ENCODE data around the gene EFCAB12.

The EFCAB12 gene

GRCh38 chr3:129442947-129443346, 14.5 kb upstream of the EFCAB12 start:
- no peak for DNase-seq

- no peak for DNase-seq
Measured at GRCh38 chr3:129442486-129442885, 14.1 kb upstream of the EFCAB12 start.

GRCh38 chr3:129441782-129442181, 13.3 kb upstream of the EFCAB12 start:
- no peak for DNase-seq

- DNase-seq: no peak
Measured at GRCh38 chr3:129441215-129441614, 12.8 kb upstream of the EFCAB12 start.

GRCh38 chr3:129440618-129441190, 12.3 kb upstream of the EFCAB12 start:
- DNase-seq: no peak

GRCh38 chr3:129439817-129440617, 11.6 kb upstream of the EFCAB12 start, which contains the start of the genes IFT122 and MBD4:
IFT122 (plus strand) TSS chr3:129440224; CDS start chr3:129440331, 107 bp downstream.
MBD4 (minus strand) TSS chr3:129439948; CDS start chr3:129439833, 115 bp downstream.
- peak; percentile 96 to 97 for DNase-seq

- DNase-seq: no peak
Measured at GRCh38 chr3:129439226-129439816, 10.9 kb upstream of the EFCAB12 start.

GRCh38 chr3:129435367-129435766, 6.9 kb upstream of the EFCAB12 start:
- no peak for DNase-seq

GRCh38 chr3:129434140-129434539, 5.7 kb upstream of the EFCAB12 start:
- DNase-seq: no peak

GRCh38 chr3:129433565-129433964, 5.1 kb upstream of the EFCAB12 start:
- DNase-seq: no peak

- no peak for DNase-seq
Measured at GRCh38 chr3:129432671-129433070, 4.2 kb upstream of the EFCAB12 start.

- DNase-seq: no peak
Measured at GRCh38 chr3:129432036-129432435, 3.6 kb upstream of the EFCAB12 start.

- DNase-seq: no peak
Measured at GRCh38 chr3:129429602-129430001, 1.2 kb upstream of the EFCAB12 start.

- DNase-seq: no peak
Measured at GRCh38 chr3:129429080-129429451, 630 bp upstream of the EFCAB12 start.

GRCh38 chr3:129428007-129428375, 445 bp downstream of the EFCAB12 start:
- DNase-seq: no peak

GRCh38 chr3:129425619-129426018, 2.8 kb downstream of the EFCAB12 start:
- no peak for DNase-seq

GRCh38 chr3:129425213-129425612, 3.2 kb downstream of the EFCAB12 start:
- no peak for DNase-seq

GRCh38 chr3:129424185-129424841, 4.1 kb downstream of the EFCAB12 start:
- DNase-seq: no peak

- no peak for DNase-seq
Measured at GRCh38 chr3:129422897-129423296, 5.5 kb downstream of the EFCAB12 start.

GRCh38 chr3:129421988-129422745, 6.3 kb downstream of the EFCAB12 start:
- DNase-seq: no peak

GRCh38 chr3:129421236-129421883, 7.1 kb downstream of the EFCAB12 start:
- no peak for DNase-seq

GRCh38 chr3:129419476-129419875, 9.0 kb downstream of the EFCAB12 start:
- DNase-seq: no peak
